AG20443 (cell line): ENCODE measurements around the gene NLRP11.

Source experiments
- DNase-seq: peaks from one replicate; pipeline ENCODE4 v3.0.0; 2012; ENCODE audit warnings: low spot score, mixed read lengths

The NLRP11 gene

DNA sequence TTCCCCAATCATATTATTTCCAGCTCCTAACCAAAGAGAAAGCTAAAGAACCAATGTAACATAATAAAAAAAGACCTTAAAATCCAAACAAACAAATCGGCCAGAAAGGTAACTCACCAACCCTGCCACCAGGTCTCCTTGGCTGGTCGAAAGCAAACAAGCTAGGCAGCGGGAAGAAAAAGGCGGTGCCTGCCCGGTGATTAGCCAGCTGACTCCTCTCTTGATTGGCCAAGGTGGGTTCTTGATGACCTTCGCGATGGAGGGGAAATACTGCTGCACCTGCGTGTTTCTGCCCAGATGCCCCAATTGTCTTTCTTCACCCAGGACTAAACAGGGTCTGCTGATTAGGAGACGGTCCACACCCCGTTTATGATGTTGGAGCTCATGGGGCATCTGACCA is at the start of gene NLRP11:
TSS of gene NLRP11 (minus strand) at position 154 of the 400 bp plus-strand sequence. CDS start 13,825 bp downstream, outside the sequence.
- no peak for DNase-seq

- no peak for DNase-seq
These were observed 45.4 kb upstream of the NLRP11 start for GRCh38 chr19:55877211-55877610.

DNA sequence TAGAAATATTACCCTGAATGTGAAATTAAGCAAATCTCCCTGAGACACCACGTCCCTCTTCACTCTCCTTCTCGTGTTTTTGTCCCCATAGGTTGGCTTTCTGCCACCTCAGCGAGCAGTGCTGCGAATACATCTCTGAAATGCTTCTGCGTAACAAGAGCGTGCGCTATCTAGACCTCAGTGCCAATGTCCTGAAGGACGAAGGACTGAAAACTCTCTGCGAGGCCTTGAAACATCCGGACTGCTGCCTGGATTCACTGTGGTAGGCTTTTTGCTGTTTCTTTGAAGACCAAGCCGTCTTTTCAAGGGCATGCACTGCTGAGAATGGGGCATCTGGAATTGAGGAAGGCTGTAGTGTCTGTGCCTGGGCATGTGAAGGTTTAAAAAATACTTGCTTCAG is 38.9 kb upstream of the NLRP11 start:
- DNase-seq: no peak

GRCh38 chr19:55867101-55867500 is 35.3 kb upstream of the NLRP11 start:
- no peak for DNase-seq

GRCh38 chr19:55866521-55866920 is 34.7 kb upstream of the NLRP11 start:
- no peak for DNase-seq

DNA sequence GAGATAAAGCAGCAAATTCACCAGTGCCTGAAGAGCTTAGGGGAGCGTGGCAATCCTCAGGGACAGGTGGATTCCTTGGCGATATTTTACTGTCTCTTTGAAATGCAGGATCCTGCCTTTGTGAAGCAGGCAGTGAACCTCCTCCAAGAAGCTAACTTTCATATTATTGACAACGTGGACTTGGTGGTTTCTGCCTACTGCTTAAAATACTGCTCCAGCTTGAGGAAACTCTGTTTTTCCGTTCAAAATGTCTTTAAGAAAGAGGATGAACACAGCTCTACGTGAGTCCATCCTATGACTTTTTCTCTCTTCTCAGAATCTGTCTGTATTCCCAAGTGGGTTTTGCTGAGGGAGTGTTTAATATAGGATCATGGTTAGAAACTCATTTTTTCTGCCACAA is 27.2 kb upstream of the NLRP11 start:
- no peak for DNase-seq

DNA sequence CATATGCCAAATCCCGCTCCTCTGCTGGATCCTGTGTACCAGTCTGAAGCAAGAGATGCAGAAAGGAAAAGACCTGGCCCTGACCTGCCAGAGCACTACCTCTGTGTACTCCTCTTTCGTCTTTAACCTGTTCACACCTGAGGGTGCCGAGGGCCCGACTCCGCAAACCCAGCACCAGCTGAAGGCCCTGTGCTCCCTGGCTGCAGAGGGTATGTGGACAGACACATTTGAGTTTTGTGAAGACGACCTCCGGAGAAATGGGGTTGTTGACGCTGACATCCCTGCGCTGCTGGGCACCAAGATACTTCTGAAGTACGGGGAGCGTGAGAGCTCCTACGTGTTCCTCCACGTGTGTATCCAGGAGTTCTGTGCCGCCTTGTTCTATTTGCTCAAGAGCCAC is 26.6 kb upstream of the NLRP11 start:
- no peak for DNase-seq

DNA sequence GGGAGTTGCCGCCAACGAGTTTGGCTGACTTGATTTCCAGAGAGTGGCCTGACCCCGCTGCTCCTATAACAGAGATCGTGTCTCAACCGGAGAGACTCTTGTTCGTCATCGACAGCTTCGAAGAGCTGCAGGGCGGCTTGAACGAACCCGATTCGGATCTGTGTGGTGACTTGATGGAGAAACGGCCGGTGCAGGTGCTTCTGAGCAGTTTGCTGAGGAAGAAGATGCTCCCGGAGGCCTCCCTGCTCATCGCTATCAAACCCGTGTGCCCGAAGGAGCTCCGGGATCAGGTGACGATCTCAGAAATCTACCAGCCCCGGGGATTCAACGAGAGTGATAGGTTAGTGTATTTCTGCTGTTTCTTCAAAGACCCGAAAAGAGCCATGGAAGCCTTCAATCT is 26.2 kb upstream of the NLRP11 start:
- no peak for DNase-seq

GRCh38 chr19:55857149-55857548 is 25.4 kb upstream of the NLRP11 start:
- no peak for DNase-seq

DNA sequence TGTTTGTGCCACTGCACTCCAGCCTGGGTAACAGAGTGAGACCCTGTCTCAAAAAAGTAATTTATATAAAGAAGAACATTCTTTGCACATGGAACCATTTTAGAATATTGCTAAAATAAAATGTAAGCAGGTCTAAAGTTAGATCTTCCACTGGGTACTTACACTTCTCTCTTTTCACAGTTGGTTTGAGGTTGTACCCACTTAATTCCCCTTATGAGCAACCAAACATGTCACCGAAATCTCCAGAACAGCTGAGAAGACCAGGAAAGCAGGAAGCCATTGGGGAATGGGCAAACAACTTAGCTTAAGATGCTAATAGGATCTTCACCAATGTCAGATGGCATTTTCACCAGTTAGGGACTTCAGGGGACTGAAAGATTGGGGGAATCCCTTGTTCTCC is 23.4 kb upstream of the NLRP11 start:
- no peak for DNase-seq

GRCh38 chr19:55838906-55839305 is 7.1 kb upstream of the NLRP11 start:
- no peak for DNase-seq

DNA sequence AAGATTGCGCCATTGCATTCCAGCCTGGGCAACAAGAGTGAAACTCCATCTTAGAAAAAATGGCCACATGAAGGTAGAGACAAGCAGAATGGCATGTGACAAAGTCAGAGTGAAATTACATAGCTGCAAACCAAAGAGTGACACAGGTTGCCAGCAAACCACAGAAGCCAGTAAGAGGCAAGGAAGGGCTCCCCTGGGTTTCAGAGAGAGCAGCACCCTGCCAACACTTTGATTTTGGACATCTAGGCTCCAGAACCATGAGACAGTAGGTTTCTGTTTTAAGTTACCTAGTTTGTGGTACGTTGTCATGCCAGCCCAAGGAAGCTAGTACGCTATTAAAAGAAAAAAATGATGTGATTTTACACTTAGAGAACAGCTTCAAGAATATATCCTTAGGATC is 6.5 kb upstream of the NLRP11 start:
- DNase-seq: no peak

- no peak for DNase-seq
These were observed 4.5 kb upstream of the NLRP11 start, which contains the start of gene NLRP4 for GRCh38 chr19:55836340-55836739. Gene NLRP4, plus strand, starts transcription at chr19:55836540. Its CDS starts 15,541 bp downstream, at chr19:55852081.

DNA sequence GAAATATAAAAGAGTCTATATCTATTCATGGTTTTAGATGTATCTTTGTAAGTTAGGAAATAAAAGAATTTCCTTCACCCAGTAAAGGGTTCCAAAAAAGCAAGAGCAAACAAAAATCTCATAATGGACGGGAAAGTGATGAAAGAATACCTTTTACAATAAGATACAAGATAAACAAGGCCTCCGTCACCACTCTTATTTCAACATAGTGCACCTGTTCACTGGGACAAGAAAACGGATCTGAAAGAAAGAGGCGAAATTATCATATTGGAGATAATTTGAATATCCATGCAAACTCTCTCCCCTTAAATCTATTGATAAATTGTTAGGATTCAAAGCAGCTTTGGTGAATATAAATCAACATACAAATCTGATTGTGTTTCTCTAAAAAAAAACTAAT is 877 bp upstream of the NLRP11 start:
- no peak for DNase-seq

DNA sequence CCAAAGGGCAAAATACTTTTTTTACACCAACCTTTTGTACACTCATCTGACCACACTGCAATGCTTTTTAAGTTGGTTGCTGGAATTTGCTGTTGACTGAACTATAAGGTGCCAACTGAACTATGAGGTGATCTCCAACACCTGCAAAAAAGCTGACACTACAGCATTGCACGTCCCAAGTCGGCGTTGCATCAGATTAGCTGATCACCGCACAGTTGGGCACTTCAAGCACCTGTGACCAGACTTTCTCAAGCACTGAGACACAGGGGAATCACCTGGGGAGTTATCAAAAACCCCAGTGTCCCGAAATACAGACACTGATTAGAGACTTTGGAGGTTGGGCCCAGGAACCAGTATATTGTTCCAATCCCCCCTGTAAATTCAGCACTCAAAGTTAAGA is 1.1 kb downstream of the NLRP11 start:
- DNase-seq: no peak

DNA sequence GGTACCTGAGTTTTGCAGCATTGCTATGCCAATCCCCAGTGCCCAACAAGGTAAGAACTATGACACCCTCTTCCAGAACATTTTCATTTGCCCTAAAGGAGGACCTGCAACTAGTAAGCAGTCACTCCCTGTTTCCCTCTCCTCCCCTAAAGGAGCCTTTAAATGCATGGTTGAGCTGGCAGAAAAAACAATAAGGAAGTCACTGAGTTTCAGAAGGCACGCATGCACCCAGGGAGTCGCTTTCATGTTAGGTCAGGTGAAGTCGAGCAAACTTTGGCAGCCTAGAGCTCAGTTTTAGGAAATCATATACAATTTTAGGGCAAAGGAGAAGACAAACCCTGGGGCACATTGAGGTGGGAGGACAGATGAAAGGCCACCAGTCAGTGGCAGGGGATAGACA is 11.8 kb downstream of the NLRP11 start:
- DNase-seq: no peak

DNA sequence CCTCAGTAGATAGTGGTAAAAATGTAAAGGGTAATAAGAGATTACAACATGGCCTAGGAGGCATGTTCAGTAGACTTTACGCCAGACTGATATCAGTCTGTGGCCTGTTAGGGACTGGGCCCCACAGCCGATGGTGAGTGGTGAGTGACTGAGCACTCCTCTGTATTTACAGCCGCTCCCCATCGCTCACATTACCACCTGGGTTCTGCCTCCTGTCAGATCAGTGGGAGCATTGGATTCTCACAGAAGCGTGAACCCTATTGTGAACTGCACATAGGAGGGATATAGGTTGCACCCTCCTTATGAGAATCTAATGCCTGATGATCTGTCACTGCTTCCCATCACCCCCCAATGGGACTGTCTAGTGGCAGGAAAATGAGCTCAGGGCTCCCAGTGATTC is 17.9 kb downstream of the NLRP11 start:
- no peak for DNase-seq

GRCh38 chr19:55812449-55812848 is 19.4 kb downstream of the NLRP11 start:
- no peak for DNase-seq

DNA sequence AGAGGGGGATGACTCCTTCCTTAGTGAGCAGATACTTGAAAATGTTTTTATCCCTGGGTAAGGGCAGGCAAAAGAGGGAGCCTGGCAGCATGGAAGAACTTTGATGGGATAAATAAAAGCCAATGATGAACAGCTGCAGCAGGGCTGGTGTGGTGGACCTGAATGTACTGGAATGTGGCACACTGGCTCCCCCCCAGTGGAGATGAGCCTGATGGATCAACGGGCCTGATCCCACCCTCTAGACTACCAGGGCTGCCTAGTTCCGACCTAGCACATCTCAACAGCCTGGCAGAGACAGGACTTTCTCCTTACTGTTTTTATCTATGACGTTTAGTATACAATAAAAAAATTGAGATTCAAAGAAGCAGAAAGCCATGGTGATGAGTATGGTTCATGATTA is 20.5 kb downstream of the NLRP11 start:
- no peak for DNase-seq

DNA sequence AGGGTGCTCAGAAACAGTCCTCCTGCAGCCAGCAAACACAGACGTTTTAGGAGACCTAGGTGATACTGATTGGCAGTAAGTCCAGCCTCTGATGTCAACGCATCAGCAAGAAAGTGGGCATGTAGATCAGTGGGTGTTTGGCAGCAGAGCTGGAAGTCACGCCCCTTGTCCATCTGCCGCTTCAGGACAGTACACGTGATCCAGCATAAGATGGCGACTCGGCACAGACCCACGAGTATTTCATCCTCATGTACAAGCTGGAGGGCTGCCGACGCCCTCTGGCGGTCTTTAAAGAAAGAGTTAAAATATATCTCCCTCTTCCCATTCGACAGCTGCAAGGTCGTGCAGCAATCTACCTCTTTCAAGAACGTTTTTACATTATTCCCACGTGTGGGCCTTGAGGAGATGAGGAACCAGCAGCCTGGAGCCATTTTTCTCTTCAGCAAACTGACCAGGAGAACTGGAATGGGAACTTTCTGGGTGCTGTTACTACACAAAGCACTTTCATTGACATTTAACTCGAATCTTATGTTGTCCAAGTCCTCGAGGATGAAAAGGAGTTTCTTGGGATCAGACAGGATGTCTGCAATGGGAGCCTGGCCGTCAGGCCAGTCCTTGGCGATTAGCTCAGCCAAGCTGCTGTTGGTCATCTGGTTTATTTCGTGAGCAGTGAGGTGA is 22.3 kb downstream of the NLRP11 start:
- peak; percentile 57 for DNase-seq

GRCh38 chr19:55802281-55802680 is 29.5 kb downstream of the NLRP11 start:
- no peak for DNase-seq

DNA sequence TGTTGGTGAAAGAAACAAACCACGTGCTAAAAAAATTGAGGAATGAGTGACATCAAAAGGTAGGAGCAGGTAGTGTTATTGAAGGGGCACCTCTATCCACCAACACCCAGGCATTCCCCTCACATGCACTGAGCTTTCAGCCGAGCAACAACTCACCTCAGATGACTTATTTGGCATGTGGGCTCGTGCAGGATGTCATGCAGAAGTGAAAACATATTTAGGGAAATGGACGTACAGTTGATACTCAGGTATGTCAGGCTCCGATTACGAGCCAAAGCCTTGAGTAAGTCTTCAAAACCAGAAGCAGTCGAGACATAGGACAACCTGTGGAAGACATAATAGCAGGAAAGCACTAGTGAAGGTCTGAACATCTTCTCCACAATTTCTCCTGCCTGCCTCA is 30.4 kb downstream of the NLRP11 start:
- no peak for DNase-seq

GRCh38 chr19:55795021-55795420 is 36.8 kb downstream of the NLRP11 start:
- no peak for DNase-seq

DNA sequence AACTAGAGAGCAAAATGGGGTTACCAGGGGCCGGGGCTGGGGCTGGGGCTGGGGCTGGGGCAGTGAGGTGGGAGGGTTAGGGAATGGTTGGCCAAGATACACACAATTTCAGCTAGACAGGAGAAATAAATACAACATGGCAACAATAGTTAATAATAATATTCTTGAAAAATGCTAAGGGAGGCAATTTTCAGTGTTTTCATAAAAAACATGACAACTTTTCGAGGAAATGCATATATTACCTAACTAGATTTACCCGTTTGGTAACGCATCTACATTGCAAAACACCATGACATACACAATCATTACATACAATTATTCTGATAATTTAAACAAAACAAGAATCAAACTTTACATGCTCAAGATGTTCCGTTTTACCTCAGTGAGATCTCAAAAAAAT is 50.7 kb downstream of the NLRP11 start:
- DNase-seq: no peak
